SK-N-MC (cell line): Measurements from ENCODE around the gene TSPEAR.

ENCODE experiments used
- DNase-seq: peaks from one replicate; pipeline ENCODE4 v3.0.0-alpha.2; 2011; ENCODE audit warnings: low read depth, low spot score
- H3K27ac ChIP-seq: fragments of 200-600 bp; sonication (generic); 2 replicates; pipeline ENCODE4 v1.5.1; 2016; ENCODE audit warnings: mixed run types
- H3K36me3 ChIP-seq: fragments of 200-600 bp; sonication (generic); 2 replicates; pipeline ENCODE4 v1.6.1; 2017; ENCODE audit warnings: antibody characterized with exemption, low read length, mixed read lengths; ENCODE audit not compliant: insufficient read depth
- H3K4me3 ChIP-seq: fragments of 200-600 bp; sonication (generic); 2 replicates; pipeline ENCODE4 v1.5.1; 2016
- H3K9ac ChIP-seq: fragments of 200-600 bp; sonication (generic); 2 replicates; pipeline ENCODE4 v1.8.0; 2017; ENCODE audit warnings: mixed run types, mixed read lengths; ENCODE audit not compliant: insufficient read length
- H3K9me3 ChIP-seq: fragments of 200-600 bp; sonication (generic); 2 replicates; pipeline ENCODE4 v1.6.1; 2017; ENCODE audit warnings: low read depth, mild to moderate bottlenecking, antibody characterized with exemption, low read length, moderate library complexity, mixed read lengths
- EZH2 ChIP-seq: fragments of 200-600 bp; sonication (generic); IDR thresholded peaks from one replicate; pipeline ENCODE4 v1.6.1; 2017; ENCODE audit warnings: antibody characterized with exemption
- FOXP2 ChIP-seq: optimal IDR thresholded peaks from 2 replicates; pipeline ENCODE3; 2011; ENCODE audit warnings: mild to moderate bottlenecking, moderate library complexity; ENCODE audit not compliant: insufficient read depth; ENCODE audit errors: extremely low read length, control extremely low read depth
- POLR2AphosphoS5 ChIP-seq: IDR thresholded peaks from 2 replicates; pipeline ENCODE4 v1.6.1; 2012; ENCODE audit warnings: mild to moderate bottlenecking, low read depth, low read length, borderline replicate concordance

The TSPEAR gene

DNA sequence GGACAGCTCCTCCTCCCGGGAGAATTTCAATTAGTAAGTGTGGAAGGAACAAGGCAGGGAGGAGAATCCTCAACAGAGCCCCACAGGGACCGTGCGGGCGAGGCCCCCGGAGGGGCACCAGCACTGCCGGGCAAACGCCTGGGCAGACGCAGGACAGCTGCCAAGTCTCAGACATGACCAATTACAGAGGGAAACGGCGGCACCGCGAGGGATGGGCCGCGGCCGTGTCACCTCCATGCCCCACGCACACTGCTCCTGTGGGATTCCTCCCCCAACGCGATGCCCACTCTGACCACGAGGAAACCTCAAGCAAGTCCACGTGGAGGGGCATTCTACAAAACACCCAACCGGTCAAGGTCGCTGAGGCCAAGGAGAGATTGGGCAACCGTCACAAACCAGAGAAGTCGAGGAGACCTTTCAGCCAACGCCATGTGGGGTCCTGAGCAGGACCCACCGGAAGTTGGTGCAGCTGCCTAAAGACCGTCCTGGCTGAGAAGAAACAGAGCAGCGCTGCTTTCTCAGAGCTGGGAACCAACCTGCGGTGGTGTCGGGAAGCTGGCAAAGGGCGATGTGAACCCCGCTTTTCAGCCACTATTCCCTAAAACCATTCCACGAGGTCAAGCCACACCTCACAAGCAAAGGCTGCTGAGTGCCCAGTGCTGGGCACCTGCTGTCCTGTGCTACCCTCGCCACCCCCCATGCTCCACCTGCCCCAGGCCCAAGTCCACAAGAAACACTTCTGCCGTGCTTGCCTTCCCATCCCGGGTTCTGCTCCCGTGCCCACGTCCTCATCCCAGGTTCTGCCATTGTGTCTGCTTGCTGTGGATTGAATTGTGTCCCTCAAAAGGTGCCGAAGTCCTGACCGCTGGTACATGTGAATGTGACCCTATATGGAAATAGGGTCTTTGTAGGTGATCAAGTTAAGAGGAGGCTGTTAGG lies 139.3 kb downstream of the TSPEAR start:
- Histone ChIP-seq H3K9me3 (no peaks in the 10 kb centered on the region), H3K4me3 (no peak overlapping the region), H3K9ac (no peak overlapping the region), H3K27ac (no peak overlapping the region), H3K36me3 (peaks cover 7% of the 10 kb centered on the region; the same call in 1 of the 2 replicates)
- TF ChIP-seq POLR2AphosphoS5 = no peak
- no peak for TF ChIP-seq FOXP2
- TF ChIP-seq EZH2 = no peak
- no peak for DNase-seq

DNA sequence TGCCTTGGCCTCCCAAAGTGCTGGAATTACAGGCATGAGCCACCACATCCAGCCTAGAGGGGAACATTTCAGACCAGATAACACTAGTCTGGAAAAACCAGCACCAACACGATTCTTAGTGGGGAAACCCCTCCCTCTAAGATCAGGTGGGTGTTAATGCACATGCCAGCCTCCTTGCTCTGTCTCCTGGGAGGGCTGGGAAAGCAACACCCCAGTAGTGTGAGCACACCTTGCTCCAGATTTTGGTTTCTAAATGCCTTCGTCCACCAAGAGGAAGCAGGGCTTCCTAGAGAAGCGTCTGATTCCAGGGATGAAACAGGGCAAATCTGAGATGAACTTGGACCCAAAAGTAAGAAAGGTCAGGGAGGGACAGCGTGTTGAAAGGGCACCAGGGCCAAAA lies 140.1 kb downstream of the TSPEAR start:
- TF ChIP-seq FOXP2 (no peak), EZH2 (no peak), POLR2AphosphoS5 (no peak)
- Histone ChIP-seq H3K9me3 (no peaks in the 10 kb centered on the region), H3K9ac (no peak overlapping the region), H3K36me3 (peaks cover 15% of the 10 kb centered on the region; the same call in 1 of the 2 replicates), H3K4me3 (no peak overlapping the region), H3K27ac (no peak overlapping the region)
- no peak for DNase-seq

DNA sequence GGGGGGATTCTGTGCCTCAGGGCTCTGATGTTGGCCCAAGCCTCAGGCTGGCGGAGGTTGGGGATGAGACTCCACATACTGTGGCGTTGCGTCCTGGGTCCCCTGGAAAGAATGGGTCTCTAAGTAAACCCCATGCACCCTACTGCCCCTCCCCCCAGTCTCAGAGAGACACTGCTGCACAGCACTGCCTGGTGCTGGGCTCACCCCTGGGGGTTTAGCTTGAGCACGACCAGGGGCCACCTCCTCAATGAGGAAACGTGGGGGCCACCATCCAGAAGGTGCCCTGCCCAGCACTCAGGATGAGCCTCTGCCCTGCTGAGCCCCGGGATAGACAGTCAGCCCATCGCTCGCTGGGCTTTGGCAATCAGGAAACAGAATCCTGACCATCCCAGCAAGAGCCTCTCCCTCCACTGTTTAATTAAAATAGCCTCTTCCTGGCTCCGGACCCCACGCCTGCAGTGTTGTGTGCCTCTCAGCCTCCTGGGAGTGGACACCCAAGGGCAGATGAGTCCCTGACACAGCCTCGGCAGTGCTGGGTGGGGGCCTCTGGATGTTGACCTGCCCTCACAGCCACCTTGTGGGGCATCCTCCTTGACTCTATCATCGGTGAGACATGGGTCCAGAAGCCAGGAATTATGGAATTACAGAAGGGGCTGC lies 141.4 kb downstream of the TSPEAR start:
- no peak for TF ChIP-seq EZH2
- TF ChIP-seq POLR2AphosphoS5 = no peak
- TF ChIP-seq FOXP2 = no peak
- DNase-seq = no peak

DNA sequence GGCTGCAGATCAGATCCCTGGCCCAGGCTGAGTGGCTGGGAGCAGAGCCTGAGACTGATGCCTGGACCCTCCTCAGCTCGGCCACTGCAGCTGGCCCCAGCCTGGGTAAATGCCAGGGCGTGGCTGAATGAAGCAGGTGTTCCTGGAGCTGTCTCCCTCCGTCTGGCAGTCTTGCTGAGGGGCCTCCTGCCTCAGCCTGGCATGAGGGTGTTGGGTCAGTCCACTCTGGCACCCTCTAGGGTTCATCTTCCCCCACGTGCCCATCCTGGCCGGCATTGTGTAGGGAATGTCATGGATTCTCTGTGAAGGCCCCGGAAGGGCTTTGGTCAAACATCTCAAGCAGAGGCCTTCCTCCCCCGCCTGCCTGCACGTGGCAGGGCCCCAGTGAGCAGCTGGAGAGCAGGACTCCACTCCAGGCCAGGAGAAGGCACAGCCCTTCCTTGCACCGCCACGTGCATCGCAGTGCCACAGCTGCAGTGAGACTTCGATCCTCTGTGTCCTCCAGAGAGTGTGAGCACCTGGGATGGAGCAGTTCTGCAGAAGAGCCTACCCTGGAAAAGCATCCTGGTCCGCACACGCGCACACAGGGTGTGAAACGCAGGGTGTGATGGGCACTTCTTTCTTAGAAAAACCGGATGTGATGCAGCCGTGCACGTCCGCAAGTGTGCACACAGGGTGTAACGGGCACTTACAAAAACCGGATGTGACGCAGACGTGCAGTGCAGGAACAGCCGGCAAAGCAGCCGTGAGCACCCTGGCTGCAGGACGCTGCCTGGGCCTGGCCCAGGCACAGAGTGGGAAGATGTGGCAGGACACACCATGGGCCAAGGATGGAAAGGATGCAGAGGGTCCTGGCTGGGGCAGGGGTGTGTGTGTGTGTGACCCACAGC lies 142.5 kb downstream of the TSPEAR start:
- Histone ChIP-seq H3K9ac (no peak overlapping the region), H3K4me3 (no peak overlapping the region), H3K36me3 (peaks cover 25% of the 10 kb centered on the region), H3K9me3 (peaks cover 5% of the 10 kb centered on the region; the same call in 1 of the 2 replicates), H3K27ac (no peak overlapping the region)
- no peak for DNase-seq
- TF ChIP-seq FOXP2 = no peak
- TF ChIP-seq EZH2 = no peak
- TF ChIP-seq POLR2AphosphoS5 = no peak

More for the DNA sequence above, 141.4 kb downstream of the TSPEAR start:
- no peak overlapping the region for H3K27ac ChIP-seq
- H3K36me3 ChIP-seq = peaks cover 19% of the 10 kb centered on the region
- no peak overlapping the region for H3K4me3 ChIP-seq
- no peak overlapping the region for H3K9ac ChIP-seq
- peaks cover 3% of the 10 kb centered on the region; the same call in 1 of the 2 replicates for H3K9me3 ChIP-seq

DNA sequence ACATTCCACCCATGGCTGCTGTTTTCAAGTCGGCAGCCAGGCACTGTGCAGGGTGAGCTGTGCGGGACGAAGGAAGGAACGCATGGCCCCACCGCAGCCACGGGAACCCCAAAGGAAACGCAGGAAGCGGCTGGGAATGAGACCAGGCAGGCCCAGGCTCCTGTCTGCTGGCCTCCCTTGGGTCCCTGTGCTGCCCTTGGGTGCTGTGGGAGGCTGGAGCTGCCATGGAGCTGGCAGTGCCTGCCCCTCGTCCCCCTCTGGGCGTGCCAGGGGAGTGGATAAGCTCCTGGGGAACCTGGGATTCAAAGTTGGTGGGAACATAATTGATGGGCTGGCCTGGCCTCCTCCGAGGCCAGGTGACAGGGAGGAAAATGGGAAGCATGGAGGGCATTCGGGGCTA lies 143.1 kb downstream of the TSPEAR start:
- H3K9ac ChIP-seq = no peak overlapping the region
- no peak for DNase-seq
- peaks cover 5% of the 10 kb centered on the region; the same call in 1 of the 2 replicates for H3K9me3 ChIP-seq
- no peak overlapping the region for H3K27ac ChIP-seq
- H3K36me3 ChIP-seq = peaks cover 32% of the 10 kb centered on the region
- H3K4me3 ChIP-seq = no peak overlapping the region
- no peak for TF ChIP-seq EZH2

DNA sequence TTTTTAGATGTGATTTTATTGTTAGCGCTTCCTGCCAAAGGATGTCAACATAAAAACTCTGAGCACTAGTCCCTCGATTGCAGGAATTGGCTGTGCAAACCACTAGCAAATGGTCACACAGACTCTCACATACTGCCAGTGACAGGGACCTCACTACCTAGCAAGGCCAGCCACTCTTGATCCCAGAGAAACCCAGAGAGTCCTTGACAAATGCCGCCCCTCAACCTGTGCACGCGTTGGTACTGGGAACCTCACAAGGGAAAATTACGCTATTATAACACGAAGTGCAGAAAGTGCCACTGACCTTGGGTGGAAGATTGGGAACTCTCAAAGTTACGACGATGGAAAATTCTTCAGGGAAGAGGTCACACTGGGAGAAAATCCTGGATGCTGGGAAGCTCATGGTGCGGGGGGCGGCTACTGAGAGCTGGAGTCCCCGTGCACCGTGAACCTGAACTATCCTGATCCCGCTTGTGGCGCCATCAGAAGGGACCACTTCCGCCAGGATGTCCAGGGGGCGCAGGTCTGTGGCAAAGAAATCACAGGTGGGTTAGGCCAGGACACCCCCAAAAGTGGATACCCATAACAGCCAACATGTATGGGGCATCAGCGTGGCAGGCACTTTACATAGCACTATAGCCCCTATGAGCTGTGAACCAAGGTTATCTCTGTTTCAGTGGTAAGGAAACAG lies 143.7 kb downstream of the TSPEAR start:
- DNase-seq = no peak
- peaks cover 6% of the 10 kb centered on the region; the same call in 1 of the 2 replicates for H3K9me3 ChIP-seq
- TF ChIP-seq POLR2AphosphoS5 (no peak), FOXP2 (no peak), EZH2 (no peak)

DNA sequence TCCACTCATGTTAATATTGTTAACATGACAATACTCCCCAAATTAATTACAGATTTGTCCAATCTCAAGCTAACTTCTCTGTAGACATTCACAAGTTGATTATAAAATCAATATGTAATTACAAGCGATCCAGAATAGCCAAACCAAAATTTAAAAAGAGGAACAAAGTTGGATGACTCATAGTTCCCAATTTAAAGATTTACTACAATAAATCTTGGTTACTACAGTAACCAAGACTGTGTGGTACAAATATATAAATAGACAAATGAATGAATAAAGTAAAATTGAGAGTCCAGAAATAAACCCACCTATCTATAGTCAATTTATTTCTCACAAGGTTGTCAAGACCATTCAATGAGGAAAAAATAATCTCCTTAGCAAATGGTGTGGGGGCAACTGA lies 145.0 kb downstream of the TSPEAR start:
- DNase-seq = no peak
- H3K27ac ChIP-seq = no peak overlapping the region
- no peak overlapping the region for H3K9ac ChIP-seq
- H3K4me3 ChIP-seq = no peak overlapping the region
- peaks cover 8% of the 10 kb centered on the region; the same call in 1 of the 2 replicates for H3K9me3 ChIP-seq
- peaks cover 37% of the 10 kb centered on the region for H3K36me3 ChIP-seq
- TF ChIP-seq EZH2 (no peak), POLR2AphosphoS5 (no peak), FOXP2 (no peak)

More for the DNA sequence above, 143.7 kb downstream of the TSPEAR start:
- H3K36me3 ChIP-seq = peaks cover 36% of the 10 kb centered on the region
- no peak overlapping the region for H3K4me3 ChIP-seq
- no peak overlapping the region for H3K27ac ChIP-seq
- no peak overlapping the region for H3K9ac ChIP-seq
